GM18868 (cell line): Measurements from ENCODE around the gene PRR18.
A peak's percentile ranks its signal among the peaks of the same experiment; 100 is the strongest.

Source experiments
- ATAC-seq: cut with Tn5 transposase; IDR thresholded peaks from one replicate; pipeline ENCODE4 v1.9.1; 2021; ENCODE audit warnings: mild to moderate bottlenecking, moderate library complexity; ENCODE audit not compliant: unreplicated experiment

PRR18 gene

DNA sequence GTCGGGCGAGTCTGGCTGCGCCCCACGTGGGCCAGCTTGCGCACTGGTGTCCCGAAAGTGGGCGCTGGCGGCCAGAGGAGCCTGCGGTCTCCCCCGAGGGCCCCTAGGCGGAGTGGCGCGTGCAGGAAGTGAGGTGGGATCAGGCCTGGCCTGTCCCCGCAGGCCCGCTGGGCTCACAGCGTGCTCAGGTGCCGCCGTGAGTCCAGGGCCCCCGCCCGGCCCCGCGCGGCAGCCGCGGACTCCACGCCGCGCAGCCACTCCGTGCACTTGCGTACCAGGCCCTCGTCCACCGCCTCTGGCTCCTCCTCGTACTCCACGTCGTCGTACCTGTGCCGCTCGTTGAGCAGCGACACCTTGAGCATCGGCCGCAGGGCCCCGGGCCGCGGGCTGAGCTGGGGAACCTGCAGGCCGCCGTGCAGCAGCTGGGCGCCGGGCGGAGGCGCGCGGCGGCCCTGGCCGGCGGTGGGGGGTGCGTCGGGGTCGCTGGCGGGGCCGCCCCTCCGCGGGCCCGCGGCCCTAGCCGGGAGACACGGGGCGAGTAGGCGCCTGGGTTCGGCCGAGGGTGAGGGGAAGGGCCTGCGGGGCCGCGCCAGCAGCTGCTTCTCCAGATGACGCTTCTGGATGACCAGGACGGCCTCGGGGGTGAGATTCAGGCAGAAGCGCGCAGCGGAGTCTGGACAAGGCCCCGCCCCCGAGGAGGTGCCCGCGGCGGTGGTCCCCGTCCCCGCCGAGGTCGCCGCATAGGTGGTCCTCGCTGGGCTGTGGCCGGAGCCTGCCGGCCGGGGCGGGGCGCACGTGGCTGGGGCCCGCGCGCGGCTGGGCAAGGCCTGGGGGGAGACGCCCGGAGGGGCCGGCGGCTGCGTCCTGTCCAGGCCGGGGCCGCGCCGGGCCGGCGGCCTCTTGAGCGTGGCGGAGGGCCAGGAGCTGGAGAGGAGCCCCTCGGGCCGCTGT is 835 bp downstream of the PRR18 start:
- peak; percentile 27 for ATAC-seq

DNA sequence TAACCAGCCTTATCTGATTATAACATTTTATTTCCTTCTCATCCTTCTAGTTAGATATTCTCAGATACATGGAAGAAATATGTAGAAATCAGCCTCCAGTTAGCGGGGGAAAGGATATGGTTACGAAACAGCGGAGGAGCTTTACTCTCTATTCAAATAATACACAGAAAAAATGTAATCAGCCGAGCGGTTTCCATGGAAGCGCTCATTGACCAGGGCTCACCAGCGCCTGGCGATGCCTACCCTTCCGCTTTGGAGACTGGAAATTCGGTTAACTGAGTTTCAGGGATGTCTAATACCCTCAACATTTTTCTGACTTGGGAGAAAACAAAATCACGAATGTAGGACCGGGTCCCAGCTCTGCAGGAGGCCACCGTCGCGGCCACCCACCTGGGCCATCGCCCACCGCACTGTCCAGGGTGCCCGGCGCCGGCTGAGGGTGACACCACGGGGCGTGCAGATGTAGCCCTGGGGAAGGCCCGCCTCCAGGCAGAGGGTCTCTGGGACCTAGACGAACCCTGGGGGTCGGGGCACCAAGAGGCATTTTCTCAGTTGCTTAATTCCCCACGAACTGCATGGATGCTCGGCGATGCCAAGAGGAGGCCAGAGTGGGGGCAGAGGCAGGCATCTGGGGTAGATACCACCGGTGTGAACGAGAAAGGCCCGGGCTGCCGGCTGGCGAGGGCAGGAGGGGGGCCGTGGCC is 1.7 kb downstream of the PRR18 start:
- ATAC-seq: no peak

DNA sequence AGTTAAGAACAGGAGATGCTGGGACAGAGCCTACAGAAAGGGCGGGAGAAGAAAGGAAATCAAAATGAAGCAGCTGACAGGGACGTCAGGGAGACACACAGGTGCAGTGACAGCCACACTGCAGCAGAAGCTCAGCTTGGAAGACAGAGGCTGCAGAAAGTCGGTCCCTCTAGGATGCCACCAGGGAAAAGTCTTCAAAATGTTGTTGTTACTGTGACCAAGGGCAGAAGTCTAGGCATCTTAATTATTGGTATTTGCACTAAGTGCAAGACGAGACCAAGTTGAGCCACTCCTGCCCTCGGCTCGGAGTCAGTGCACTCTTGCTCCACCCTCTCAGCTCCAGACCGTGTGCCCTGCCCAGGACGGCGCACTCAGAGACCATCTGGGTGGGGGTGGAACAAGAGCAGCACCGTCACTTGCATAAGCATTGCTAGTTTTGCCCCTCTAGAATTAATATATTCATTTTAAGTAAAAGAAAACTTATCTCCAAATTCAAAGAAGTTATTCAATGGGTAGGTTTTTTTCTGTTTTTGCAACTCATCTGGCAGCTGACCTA is 2.6 kb downstream of the PRR18 start:
- ATAC-seq: no peak

DNA sequence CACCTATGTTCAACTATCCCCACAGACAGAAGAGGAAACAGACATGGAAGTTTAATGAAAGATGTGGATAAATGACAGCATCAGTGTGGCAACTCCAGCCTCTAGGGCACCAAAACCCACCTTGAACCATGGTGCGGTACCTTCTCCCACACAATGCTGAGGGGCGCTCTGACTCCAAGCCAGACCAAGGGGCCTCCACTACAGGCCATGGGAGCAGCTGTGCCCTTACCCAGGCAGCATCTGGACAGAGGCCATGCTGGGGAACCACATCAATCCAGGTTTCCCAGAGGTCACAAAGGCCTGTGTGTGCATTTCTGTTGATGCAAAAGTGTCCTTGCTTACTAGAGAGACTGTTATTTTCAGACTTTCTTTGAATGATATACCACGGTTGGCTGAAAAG is 4.1 kb downstream of the PRR18 start:
- no peak for ATAC-seq

DNA sequence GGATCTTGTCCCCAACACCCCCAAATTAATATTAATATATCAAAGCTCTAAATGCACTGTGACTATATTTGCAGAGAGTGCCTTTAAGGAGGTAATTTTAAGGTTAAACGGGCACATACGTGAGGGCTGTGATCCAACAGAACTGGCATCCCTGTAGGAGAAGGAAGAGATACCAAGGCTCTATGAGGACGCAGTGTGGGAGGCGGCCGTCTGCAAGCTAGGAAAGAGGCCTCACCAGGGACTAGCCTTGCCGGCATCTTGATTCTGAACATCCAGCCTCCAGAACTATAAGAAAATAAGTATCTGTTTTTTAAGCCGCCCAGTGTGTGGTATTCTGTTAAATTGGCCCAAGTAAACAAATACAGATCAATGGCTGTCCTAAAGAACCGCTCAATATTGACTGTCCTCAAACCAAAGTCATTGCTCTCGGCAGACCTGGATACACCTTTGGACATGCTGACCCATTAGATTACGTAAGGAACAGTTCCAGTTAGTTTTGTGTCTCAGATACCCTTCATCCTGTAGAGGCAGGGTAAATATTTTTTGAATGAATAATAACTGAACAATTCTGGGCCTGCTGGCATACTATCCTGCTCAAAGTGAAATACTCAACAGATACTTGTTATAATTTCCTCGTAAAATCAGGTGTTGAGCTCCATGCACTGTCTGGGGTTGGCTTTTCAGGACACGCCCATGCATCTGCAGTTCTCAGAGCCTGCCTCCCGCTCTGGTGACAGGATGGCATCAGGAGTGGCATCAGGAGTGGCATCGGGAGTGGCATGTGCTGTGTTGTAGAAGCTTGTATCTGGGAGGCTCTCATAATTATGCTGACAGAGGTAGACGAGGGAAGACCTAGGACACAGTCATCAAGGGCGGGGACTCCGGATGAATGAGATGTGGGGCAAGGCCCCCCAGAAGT is 6.3 kb downstream of the PRR18 start:
- no peak for ATAC-seq

DNA sequence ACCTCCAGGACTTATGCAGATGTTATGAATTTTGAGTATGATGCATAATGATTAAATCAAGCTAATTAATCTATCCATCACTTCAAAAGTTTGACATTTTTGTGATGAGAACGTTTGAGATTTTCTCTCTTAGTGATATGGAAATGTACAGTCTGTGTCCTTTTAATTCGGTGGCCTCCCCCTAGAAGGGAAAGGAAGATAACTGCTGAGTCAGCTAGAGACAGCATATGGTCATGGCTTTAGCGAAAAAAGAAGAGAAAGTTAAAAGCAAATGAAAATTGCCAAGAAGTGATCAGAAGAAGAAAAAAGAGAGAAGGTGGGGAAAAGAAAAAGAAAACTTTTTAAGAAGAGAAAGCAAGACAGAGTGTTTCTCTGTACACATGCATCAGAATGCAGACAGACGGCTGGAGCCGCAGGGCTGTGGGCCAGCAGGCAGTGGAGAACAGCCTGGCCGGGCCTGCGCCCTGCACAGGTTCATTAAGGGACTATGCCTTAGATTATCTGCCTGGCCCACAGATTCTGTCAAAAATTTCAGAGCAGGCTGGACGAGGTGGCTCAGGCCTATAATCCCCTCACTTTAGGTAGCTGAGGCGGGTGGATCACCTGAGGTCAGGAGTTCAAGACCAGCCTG is 7.7 kb downstream of the PRR18 start:
- ATAC-seq: no peak

DNA sequence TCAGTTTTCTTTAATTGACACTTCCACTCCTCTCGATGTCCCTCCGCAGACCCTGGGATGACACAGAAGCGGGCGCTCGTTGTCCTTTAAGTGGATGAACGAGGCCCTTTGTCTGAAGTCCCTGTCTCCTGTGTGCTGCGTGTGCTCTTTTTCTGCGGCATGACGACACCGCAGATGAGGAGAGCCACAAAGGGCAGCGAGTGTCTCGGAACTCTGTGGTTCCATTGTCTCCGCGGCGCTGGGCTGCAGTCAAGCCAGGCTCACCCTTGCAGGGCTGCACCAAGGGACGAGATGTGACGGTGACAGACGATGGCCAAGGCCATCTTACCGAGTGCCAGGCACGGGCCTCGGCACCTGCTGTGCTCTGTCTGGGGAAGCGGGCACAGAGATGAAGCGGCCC is 10.6 kb downstream of the PRR18 start:
- no peak for ATAC-seq

DNA sequence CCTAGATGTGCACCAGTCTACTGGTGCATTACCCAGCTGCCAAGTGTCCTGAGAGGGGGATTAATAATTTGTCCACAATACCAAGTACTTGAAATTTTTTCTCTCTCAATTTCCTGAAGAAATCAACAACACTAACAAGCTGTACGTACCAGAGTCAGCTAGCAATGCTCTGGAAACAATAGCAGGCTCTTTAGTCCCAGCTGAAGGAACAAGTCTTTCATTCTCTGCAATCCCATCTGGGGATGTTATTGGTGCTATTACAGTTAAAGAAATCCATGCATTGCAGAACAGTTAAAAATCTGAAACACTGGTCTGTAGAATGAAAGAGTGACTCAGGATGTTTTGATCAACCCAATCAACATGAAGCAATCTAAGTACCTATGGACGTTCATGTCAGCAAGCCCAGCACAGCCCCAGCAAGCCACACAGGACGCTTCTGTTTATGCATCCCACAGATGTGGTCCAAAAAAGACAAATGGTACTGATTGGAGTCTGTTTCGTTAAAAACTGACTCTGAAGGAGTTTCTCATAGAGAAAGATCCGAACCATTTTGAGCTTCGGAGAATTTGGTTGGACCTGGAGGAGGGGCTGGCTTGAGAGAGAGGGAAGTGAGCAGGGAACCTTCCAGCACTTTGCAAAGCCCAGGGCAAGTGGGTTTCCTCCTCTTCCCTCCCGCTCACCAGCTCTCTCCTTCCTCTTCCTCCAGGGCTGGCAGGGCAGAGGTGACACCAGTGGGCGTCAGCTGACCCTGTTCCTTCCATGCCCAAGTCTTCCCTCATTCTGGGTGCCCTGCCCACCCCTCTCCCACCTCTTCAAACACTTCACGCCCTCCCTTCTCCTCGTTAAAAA is 11.9 kb downstream of the PRR18 start:
- no peak for ATAC-seq

DNA sequence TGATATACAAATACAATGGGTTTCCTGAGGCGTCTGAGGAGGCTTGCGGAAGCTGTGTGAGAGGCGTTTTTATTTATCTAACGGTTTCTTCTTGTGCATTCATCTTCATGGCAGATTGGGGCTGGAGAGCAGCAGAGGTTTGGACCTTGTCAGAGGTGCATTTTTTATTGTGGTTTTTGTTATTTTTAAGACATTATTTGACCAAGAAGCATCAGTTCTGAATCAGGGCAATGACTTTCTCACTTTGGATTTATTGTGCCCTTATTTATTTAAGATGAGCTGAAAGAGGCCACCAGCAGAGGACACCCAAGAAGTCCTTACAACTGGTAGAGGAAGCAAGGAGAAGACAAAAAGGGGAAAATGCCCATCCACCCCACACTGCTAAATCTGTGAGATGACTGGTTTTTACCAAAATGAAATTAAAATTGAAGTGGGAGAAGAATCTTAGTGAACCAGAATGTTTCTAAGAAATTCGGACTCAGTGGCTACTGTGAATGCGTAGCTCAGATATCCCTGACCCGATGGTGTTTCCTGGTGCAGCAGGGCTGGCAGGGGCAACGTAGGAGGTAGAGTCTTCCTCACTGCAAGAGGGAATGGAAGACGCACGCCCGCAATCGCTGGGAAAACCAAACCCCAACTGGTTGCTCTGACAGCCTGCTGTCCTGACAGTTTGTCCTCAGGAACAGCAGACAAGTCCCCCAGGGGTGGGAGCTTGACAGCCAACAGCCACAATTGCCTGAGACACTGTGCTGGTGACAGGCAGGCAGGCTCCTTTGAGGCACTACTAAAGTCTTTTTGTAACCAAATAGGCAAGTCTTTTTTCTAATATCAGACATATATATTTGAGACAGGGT is 14.2 kb downstream of the PRR18 start:
- ATAC-seq: no peak

DNA sequence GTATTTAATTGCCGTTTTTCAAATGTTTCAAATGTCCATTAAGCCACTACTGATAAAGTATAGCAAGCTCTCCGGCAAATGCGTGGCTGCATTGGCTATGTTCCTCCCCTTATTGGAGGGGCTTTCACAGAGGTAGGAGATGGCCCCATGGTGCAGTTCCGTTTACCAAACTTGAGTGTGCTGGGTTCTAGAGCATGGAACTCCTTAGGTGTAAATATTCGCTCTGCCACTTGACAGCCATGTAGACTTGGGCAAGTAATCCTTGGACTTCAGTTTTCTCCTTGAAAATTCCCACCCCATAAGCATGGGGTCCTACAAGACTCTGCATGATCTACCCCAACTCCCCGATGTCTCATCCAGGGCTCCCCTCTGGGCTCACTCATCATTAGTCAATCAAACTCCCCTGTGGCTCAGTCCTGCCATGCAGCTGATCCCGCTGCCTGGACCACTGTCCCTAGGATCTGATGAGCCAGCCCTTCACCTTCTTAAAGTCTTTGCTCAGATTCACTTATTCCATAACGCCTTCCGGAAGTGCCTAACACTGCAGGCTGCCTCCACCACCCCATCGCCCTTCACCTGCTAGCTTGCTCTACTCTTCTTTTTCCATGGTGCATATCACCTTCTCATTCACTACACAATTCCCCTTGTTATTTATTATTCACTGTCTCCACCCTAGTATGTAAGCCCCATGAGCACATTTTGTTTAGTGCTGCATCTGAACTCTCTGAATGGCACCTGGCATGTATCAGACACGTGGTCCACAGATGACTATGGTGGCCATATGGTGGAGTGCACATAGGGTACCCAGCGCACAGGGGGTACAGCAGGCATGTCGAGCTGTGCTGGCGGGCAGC is 18.8 kb downstream of the PRR18 start:
- no peak for ATAC-seq

DNA sequence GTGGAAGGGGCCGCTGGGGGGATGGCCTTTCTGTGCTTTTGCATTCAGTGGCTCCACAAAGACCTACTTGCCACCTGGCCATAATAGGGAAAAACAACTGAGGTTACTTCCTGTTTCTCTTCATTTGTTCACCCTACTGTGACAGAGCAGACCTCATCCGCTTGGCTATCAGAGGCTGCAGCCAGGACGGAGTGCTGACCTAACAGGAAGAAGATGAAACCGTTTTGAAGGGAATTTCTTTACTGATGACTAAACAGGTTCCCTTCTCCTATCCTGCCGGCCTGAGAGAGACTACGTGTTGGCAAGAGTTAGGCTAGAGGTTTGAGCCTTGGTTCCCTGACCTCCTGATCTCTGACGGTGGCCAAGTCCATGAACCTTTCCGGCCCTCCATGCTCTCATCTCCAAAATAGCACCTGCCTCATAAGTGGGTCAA is 21.3 kb downstream of the PRR18 start:
- ATAC-seq: peak; percentile 96

DNA sequence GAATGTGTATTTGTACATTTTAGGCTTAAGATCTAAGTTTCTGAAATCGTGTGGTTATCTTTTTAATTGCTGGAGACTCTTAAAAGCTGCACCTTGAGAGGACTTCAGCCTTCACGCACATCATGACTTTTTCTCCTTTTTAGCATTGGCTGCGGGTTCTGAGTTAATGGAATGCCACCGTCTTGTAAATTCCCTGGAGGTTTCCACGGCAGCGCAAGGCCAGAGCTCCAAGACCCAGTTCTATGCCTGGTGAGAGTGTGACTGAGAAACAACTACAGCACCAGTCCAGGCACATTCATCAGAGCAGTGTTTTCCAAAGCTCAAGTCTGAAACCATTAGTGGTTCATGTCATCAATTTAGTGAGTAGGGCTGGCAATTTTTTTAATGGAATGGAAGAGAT is 23.0 kb downstream of the PRR18 start:
- no peak for ATAC-seq

DNA sequence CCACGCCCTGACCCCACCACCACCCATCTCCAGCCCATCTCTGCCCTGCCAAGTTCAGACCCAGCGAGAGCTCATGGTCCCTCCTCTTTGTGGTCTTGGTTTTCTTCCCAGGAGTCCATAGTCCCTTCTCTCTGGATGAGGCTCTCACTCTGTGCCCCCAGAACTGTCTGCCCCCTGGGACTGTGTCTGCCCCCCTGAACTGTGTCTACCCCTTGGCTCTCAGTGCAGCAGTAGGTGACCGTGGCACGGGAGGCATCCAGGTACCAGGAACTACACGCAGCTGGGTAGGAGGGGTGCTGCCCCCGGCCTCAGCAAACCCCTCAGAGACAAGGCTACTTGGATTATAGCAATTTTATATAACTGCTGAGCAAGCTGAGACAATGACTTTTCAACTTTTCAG is 23.6 kb downstream of the PRR18 start:
- ATAC-seq: no peak

DNA sequence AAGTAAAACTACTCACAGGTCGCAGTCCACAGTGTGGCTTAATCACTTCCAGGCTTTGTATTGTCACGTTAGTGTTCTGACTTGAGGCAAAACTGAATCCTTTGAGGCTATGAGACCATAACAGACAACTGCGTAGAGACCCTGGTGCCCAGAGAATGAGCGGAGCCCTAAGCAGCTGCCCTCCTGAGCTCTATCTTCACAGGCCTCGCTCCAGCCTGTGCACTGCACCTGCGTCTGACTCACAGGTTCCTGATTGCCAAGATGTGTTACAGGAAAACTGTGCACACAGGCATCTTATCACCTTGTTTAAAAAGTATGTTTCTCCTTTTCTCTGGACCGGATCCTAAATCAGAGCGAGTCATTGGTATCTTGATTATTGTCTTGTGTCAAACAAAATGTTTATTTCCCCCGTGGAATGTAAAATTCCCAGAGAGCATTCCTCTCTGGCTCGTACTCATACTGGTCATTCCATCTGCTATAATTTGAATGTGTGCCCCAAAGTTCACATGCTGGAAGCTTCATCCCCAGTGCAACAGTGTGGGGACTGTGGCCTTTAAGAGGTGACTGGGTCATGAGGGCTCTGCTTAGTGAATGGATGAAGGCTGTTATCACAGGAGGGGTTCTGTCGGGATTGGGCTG is 25.7 kb downstream of the PRR18 start:
- ATAC-seq: no peak

DNA sequence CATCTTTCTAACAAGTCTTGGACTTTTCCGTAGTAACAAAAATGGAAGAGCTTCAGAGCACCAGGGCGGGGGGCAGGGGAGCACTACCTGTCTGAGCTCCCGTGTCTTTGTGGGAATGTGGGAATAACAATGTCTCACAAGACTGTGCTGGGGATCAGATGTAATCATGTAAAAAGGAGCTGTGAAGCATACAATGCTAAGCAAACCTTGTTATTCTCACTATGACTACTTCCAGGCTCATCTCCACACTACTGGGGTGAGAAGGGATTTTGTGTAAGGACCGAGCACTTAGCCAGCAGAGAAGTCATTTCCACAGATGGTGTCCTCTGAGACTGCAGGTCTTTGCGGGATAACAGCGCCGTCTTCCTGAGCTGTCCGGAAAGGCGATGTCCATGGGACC is 27.1 kb downstream of the PRR18 start:
- ATAC-seq: peak; percentile 81

DNA sequence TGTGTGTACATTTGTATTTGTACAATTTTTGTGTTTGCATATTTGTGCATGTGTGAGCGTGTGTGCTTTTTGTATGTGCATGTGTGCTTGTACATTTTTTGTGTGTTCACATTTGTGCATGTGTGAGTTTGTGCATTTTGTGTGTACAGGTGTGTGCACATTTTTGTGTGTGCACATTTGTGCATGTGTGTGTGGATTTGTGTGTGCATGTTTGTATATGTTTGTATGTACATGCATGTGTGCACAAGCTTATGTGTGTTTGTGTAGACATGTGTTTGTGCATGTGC is 28.9 kb downstream of the PRR18 start:
- no peak for ATAC-seq
